KOPT-K1 (cell line): ENCODE results near the gene SUN1.
"Not testable (repeated sequence)": the region's sequence is repeated elsewhere in the genome, so short reads cannot be mapped to it uniquely, and the experiment has no call there.

Experiments
- H3K27ac ChIP-seq: fragments of 200-600 bp; sonication (generic); 2 replicates; pipeline ENCODE4 v1.5.1; 2016; ENCODE audit warnings: antibody characterized with exemption, mild to moderate bottlenecking, low read depth, low read length; ENCODE audit not compliant: poor library complexity, severe bottlenecking
- H3K36me3 ChIP-seq: fragments of 200-600 bp; sonication (generic); 2 replicates; pipeline ENCODE4 v1.5.1; 2017; ENCODE audit warnings: antibody characterized with exemption, mild to moderate bottlenecking, low read length, moderate library complexity; ENCODE audit not compliant: insufficient read depth
- H3K9me3 ChIP-seq: fragments of 200-600 bp; sonication (generic); 2 replicates; pipeline ENCODE4 v1.5.1; 2017; ENCODE audit warnings: antibody characterized with exemption, low read length, mild to moderate bottlenecking; ENCODE audit not compliant: insufficient read depth, poor library complexity, severe bottlenecking

Gene SUN1

GRCh38 chr7:871900-872537, 39.7 kb downstream of the SUN1 start:
- Histone ChIP-seq H3K27ac (no peak overlapping the region), H3K9me3 (no peaks in the 10 kb centered on the region), H3K36me3 (peaks cover 58% of the 10 kb centered on the region)

- peaks cover 51% of the 10 kb centered on the region for H3K36me3 ChIP-seq
- H3K9me3 ChIP-seq, H3K27ac ChIP-seq: not testable (repeated sequence)
These were observed 40.4 kb downstream of the SUN1 start for GRCh38 chr7:872685-873084.

GRCh38 chr7:873367-874002, 41.2 kb downstream of the SUN1 start:
- peak overlapping the region; percentile 21 for H3K27ac ChIP-seq
- peaks cover 51% of the 10 kb centered on the region for H3K36me3 ChIP-seq
- H3K9me3 ChIP-seq: no peaks in the 10 kb centered on the region

GRCh38 chr7:874031-874749, 41.9 kb downstream of the SUN1 start:
- Histone ChIP-seq H3K27ac (peak overlapping the region; percentile 21), H3K9me3 (no peaks in the 10 kb centered on the region), H3K36me3 (peaks cover 55% of the 10 kb centered on the region)

GRCh38 chr7:875051-875450, 42.8 kb downstream of the SUN1 start:
- Histone ChIP-seq H3K9me3 (no peaks in the 10 kb centered on the region), H3K36me3 (peaks cover 56% of the 10 kb centered on the region), H3K27ac (no peak overlapping the region)

- peak overlapping the region; percentile 61 for H3K27ac ChIP-seq
- H3K36me3 ChIP-seq: peaks cover 58% of the 10 kb centered on the region
- H3K9me3 ChIP-seq: no peaks in the 10 kb centered on the region
These were observed 43.3 kb downstream of the SUN1 start for GRCh38 chr7:875476-876076.

GRCh38 chr7:876077-876971, 44.0 kb downstream of the SUN1 start, which contains the start of gene GET4:
Gene GET4 (plus strand): TSS chr7:876554. CDS start chr7:876646, 92 bp downstream.
- Histone ChIP-seq H3K27ac (peak within 1 kb of the TSS; percentile 71), H3K9me3 (no peaks in the 10 kb centered on the region), H3K36me3 (peaks cover 54% of the 10 kb centered on the region)

GRCh38 chr7:876972-877311, 44.7 kb downstream of the SUN1 start:
- H3K9me3 ChIP-seq: no peaks in the 10 kb centered on the region
- peaks cover 54% of the 10 kb centered on the region for H3K36me3 ChIP-seq
- H3K27ac ChIP-seq: peak overlapping the region; percentile 71

GRCh38 chr7:877312-878232, 45.3 kb downstream of the SUN1 start:
- Histone ChIP-seq H3K27ac (peak overlapping the region; percentile 71), H3K9me3 (no peaks in the 10 kb centered on the region), H3K36me3 (peaks cover 53% of the 10 kb centered on the region)

GRCh38 chr7:879093-879492, 46.8 kb downstream of the SUN1 start:
- Histone ChIP-seq H3K27ac (no peak overlapping the region), H3K36me3 (peaks cover 45% of the 10 kb centered on the region), H3K9me3 (no peaks in the 10 kb centered on the region)

GRCh38 chr7:879706-880105, 47.4 kb downstream of the SUN1 start:
- Histone ChIP-seq H3K27ac (no peak overlapping the region), H3K36me3 (peaks cover 45% of the 10 kb centered on the region), H3K9me3 (no peaks in the 10 kb centered on the region)

GRCh38 chr7:880450-880849, 48.2 kb downstream of the SUN1 start:
- no peak overlapping the region for H3K27ac ChIP-seq
- H3K9me3 ChIP-seq: no peaks in the 10 kb centered on the region
- peaks cover 46% of the 10 kb centered on the region for H3K36me3 ChIP-seq

GRCh38 chr7:881441-882234, 49.4 kb downstream of the SUN1 start:
- Histone ChIP-seq H3K27ac (no peak overlapping the region), H3K9me3 (no peaks in the 10 kb centered on the region), H3K36me3 (peaks cover 58% of the 10 kb centered on the region)
